Fibroblast of mammary gland (primary cell): ENCODE results near the gene MBLAC2.

Experiments used
- DNase-seq: peaks from one replicate; pipeline ENCODE4 v3.0.0-alpha.2; 2010; ENCODE audit warnings: low read depth
- H3K4me3 ChIP-seq: 2 replicates; pipeline ENCODE4 v1.5.1; 2011; ENCODE audit warnings: low read depth, mild to moderate bottlenecking, low read length, moderate library complexity; ENCODE audit not compliant: control insufficient read depth
- CTCF ChIP-seq: conservative IDR thresholded peaks from 2 replicates; pipeline ENCODE4 v1.5.1; 2011; ENCODE audit warnings: low read depth, low read length, inconsistent platforms; ENCODE audit not compliant: control insufficient read depth, insufficient read depth

MBLAC2 gene

GRCh38 chr5:90434116-90434714, 40.4 kb downstream of the MBLAC2 start:
- peak; percentile 79 for TF ChIP-seq CTCF
- DNase-seq = peak; percentile 53
- no peak overlapping the region for H3K4me3 ChIP-seq

- TF ChIP-seq CTCF = no peak
- H3K4me3 ChIP-seq = no peak overlapping the region
- no peak for DNase-seq
These were observed 50.3 kb downstream of the MBLAC2 start for GRCh38 chr5:90424245-90424644.

- DNase-seq = peak; percentile 6
- TF ChIP-seq CTCF = no peak
- no peak overlapping the region for H3K4me3 ChIP-seq
These were observed 53.4 kb downstream of the MBLAC2 start for GRCh38 chr5:90421136-90421535.

GRCh38 chr5:90418214-90418613, 56.4 kb downstream of the MBLAC2 start:
- no peak overlapping the region for H3K4me3 ChIP-seq
- no peak for DNase-seq
- TF ChIP-seq CTCF = no peak

- no peak for TF ChIP-seq CTCF
- H3K4me3 ChIP-seq = peak overlapping the region; percentile 74
- no peak for DNase-seq
These were observed 64.3 kb downstream of the MBLAC2 start for GRCh38 chr5:90410178-90410762.

- no peak for TF ChIP-seq CTCF
- H3K4me3 ChIP-seq = peak within 1 kb of the TSS; percentile 79
These were observed 65.0 kb downstream of the MBLAC2 start, which contains the start of gene CETN3 for GRCh38 chr5:90409318-90410177. CETN3 (minus strand) TSS chr5:90409756; CDS start chr5:90409661, 95 bp downstream.

More at GRCh38 chr5:90409318-90410177, 65.0 kb downstream of the MBLAC2 start, which contains the start of gene CETN3:
- peak; percentile 97 for DNase-seq
